ENCODE data around the gene MMAB.

MMAB gene

GRCh38 chr12:109545826-109546225 lies 27.5 kb downstream of the MMAB start:
- H3K27me3 ChIP-seq (ENCODE audit: insufficient read depth, insufficient read length): no peaks in the 10 kb centered on the region
- H3K4me1 ChIP-seq (ENCODE audit: insufficient read depth, insufficient read length): peaks cover 7% of the 10 kb centered on the region
- no peaks in the 10 kb centered on the region for H3K36me3 ChIP-seq (ENCODE audit: insufficient read depth, insufficient read length, low read length)
- no peak overlapping the region for H3K9ac ChIP-seq (ENCODE audit: insufficient read length, low read depth)
- H3K4me3 ChIP-seq (ENCODE audit: insufficient read length, low read depth): no peak overlapping the region
- H3K9me3 ChIP-seq (ENCODE audit: insufficient read depth, low read length): no peaks in the 10 kb centered on the region
- no peak for DNase-seq (ENCODE audit: low read depth, low spot score)
- no peak for TF ChIP-seq SUZ12 (IDR thresholded peaks at IDR 0.05; ENCODE audit: extremely low read depth, insufficient read depth, insufficient read length)
- no peak for TF ChIP-seq ZNF274 (IDR thresholded peaks at IDR 0.05; ENCODE audit: low read depth, low read length)
- TF ChIP-seq YY1 (IDR thresholded peaks at IDR 0.05; ENCODE audit: insufficient read depth, insufficient read length): no peak

GRCh38 chr12:109544955-109545531 lies 28.3 kb downstream of the MMAB start:
- H3K27me3 ChIP-seq (ENCODE audit: insufficient read depth, insufficient read length): no peaks in the 10 kb centered on the region
- peaks cover under 1% of the 10 kb centered on the region for H3K36me3 ChIP-seq (ENCODE audit: insufficient read depth, insufficient read length, low read length)
- H3K4me1 ChIP-seq (ENCODE audit: insufficient read depth, insufficient read length): peaks cover 7% of the 10 kb centered on the region
- no peak overlapping the region for H3K4me3 ChIP-seq (ENCODE audit: insufficient read length, low read depth)
- H3K9me3 ChIP-seq (ENCODE audit: insufficient read depth, low read length): no peaks in the 10 kb centered on the region
- H3K9ac ChIP-seq (ENCODE audit: insufficient read length, low read depth): no peak overlapping the region
- TF ChIP-seq YY1 (IDR thresholded peaks at IDR 0.05; ENCODE audit: insufficient read depth, insufficient read length): no peak
- no peak for TF ChIP-seq ZNF274 (IDR thresholded peaks at IDR 0.05; ENCODE audit: low read depth, low read length)
- TF ChIP-seq SUZ12 (IDR thresholded peaks at IDR 0.05; ENCODE audit: extremely low read depth, insufficient read depth, insufficient read length): no peak
- DNase-seq (ENCODE audit: low read depth, low spot score): no peak

- H3K9ac ChIP-seq (ENCODE audit: insufficient read length, low read depth): no peak overlapping the region
- peaks cover 4% of the 10 kb centered on the region for H3K36me3 ChIP-seq (ENCODE audit: insufficient read depth, insufficient read length, low read length)
- peaks cover 7% of the 10 kb centered on the region for H3K4me1 ChIP-seq (ENCODE audit: insufficient read depth, insufficient read length)
- H3K27me3 ChIP-seq (ENCODE audit: insufficient read depth, insufficient read length): no peaks in the 10 kb centered on the region
- no peak overlapping the region for H3K4me3 ChIP-seq (ENCODE audit: insufficient read length, low read depth)
- DNase-seq (ENCODE audit: low read depth, low spot score): no peak
- TF ChIP-seq YY1 (IDR thresholded peaks at IDR 0.05; ENCODE audit: insufficient read depth, insufficient read length): no peak
- TF ChIP-seq SUZ12 (IDR thresholded peaks at IDR 0.05; ENCODE audit: extremely low read depth, insufficient read depth, insufficient read length): no peak
- no peak for TF ChIP-seq ZNF274 (IDR thresholded peaks at IDR 0.05; ENCODE audit: low read depth, low read length)
- H3K9me3 ChIP-seq (ENCODE audit: insufficient read depth, low read length): no peaks in the 10 kb centered on the region
Observed at GRCh38 chr12:109542876-109543275, 30.4 kb downstream of the MMAB start.

GRCh38 chr12:109542014-109542413 lies 31.3 kb downstream of the MMAB start:
- Histone ChIP-seq H3K27me3 (ENCODE audit: insufficient read depth, insufficient read length) (no peaks in the 10 kb centered on the region), H3K9ac (ENCODE audit: insufficient read length, low read depth) (no peak overlapping the region), H3K9me3 (ENCODE audit: insufficient read depth, low read length) (no peaks in the 10 kb centered on the region), H3K4me3 (ENCODE audit: insufficient read length, low read depth) (no peak overlapping the region), H3K36me3 (ENCODE audit: insufficient read depth, insufficient read length, low read length) (peaks cover 8% of the 10 kb centered on the region), H3K4me1 (ENCODE audit: insufficient read depth, insufficient read length) (peaks cover 7% of the 10 kb centered on the region)
- no peak for TF ChIP-seq ZNF274 (IDR thresholded peaks at IDR 0.05; ENCODE audit: low read depth, low read length)
- TF ChIP-seq SUZ12 (IDR thresholded peaks at IDR 0.05; ENCODE audit: extremely low read depth, insufficient read depth, insufficient read length): no peak
- DNase-seq (ENCODE audit: low read depth, low spot score): no peak

- TF ChIP-seq YY1 (IDR thresholded peaks at IDR 0.05; ENCODE audit: insufficient read depth, insufficient read length): no peak
- TF ChIP-seq ZNF274 (IDR thresholded peaks at IDR 0.05; ENCODE audit: low read depth, low read length): no peak
- no peak for TF ChIP-seq SUZ12 (IDR thresholded peaks at IDR 0.05; ENCODE audit: extremely low read depth, insufficient read depth, insufficient read length)
- Histone ChIP-seq H3K27me3 (ENCODE audit: insufficient read depth, insufficient read length) (no peaks in the 10 kb centered on the region), H3K4me3 (ENCODE audit: insufficient read length, low read depth) (no peak overlapping the region), H3K9ac (ENCODE audit: insufficient read length, low read depth) (no peak overlapping the region), H3K36me3 (ENCODE audit: insufficient read depth, insufficient read length, low read length) (peaks cover 13% of the 10 kb centered on the region), H3K9me3 (ENCODE audit: insufficient read depth, low read length) (no peaks in the 10 kb centered on the region), H3K4me1 (ENCODE audit: insufficient read depth, insufficient read length) (peaks cover 7% of the 10 kb centered on the region)
- DNase-seq (ENCODE audit: low read depth, low spot score): no peak
Observed at GRCh38 chr12:109541413-109541726, 31.9 kb downstream of the MMAB start.

- no peak overlapping the region for H3K9ac ChIP-seq (ENCODE audit: insufficient read length, low read depth)
- TF ChIP-seq ZNF274 (IDR thresholded peaks at IDR 0.05; ENCODE audit: low read depth, low read length) (no peak), YY1 (IDR thresholded peaks at IDR 0.05; ENCODE audit: insufficient read depth, insufficient read length) (no peak), SUZ12 (IDR thresholded peaks at IDR 0.05; ENCODE audit: extremely low read depth, insufficient read depth, insufficient read length) (no peak)
- no peak overlapping the region for H3K4me3 ChIP-seq (ENCODE audit: insufficient read length, low read depth)
- H3K36me3 ChIP-seq (ENCODE audit: insufficient read depth, insufficient read length, low read length): peaks cover 19% of the 10 kb centered on the region
- no peaks in the 10 kb centered on the region for H3K27me3 ChIP-seq (ENCODE audit: insufficient read depth, insufficient read length)
- no peaks in the 10 kb centered on the region for H3K9me3 ChIP-seq (ENCODE audit: insufficient read depth, low read length)
- DNase-seq (ENCODE audit: low read depth, low spot score): no peak
- peaks cover 7% of the 10 kb centered on the region for H3K4me1 ChIP-seq (ENCODE audit: insufficient read depth, insufficient read length)
Observed at GRCh38 chr12:109540526-109541412, 32.5 kb downstream of the MMAB start.

DNA sequence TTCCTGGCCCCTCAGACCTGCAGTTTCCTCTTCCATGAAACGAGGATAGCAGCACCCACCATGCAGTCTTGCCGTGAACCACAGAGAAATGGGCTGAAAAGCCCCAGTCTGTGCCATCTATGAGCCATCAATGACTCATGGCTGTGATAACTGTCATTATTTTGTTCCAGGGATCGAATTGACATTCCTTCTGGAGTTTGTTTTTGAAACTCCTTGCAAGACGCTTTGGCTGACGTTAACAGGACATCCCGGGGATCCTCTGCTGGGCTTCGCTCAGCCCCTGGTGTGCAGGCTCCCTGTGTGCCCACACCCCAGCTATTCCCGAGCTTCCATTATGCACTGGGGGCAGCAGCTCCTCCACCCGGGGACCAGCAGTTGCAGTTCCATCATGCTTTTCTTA lies 33.8 kb downstream of the MMAB start:
- no peak overlapping the region for H3K4me3 ChIP-seq (ENCODE audit: insufficient read length, low read depth)
- no peaks in the 10 kb centered on the region for H3K4me1 ChIP-seq (ENCODE audit: insufficient read depth, insufficient read length)
- no peak for TF ChIP-seq ZNF274 (IDR thresholded peaks at IDR 0.05; ENCODE audit: low read depth, low read length)
- no peak for TF ChIP-seq SUZ12 (IDR thresholded peaks at IDR 0.05; ENCODE audit: extremely low read depth, insufficient read depth, insufficient read length)
- TF ChIP-seq YY1 (IDR thresholded peaks at IDR 0.05; ENCODE audit: insufficient read depth, insufficient read length): no peak
- peaks cover 32% of the 10 kb centered on the region for H3K36me3 ChIP-seq (ENCODE audit: insufficient read depth, insufficient read length, low read length)
- no peak for DNase-seq (ENCODE audit: low read depth, low spot score)
- no peaks in the 10 kb centered on the region for H3K27me3 ChIP-seq (ENCODE audit: insufficient read depth, insufficient read length)
- H3K9ac ChIP-seq (ENCODE audit: insufficient read length, low read depth): no peak overlapping the region
- H3K9me3 ChIP-seq (ENCODE audit: insufficient read depth, low read length): no peaks in the 10 kb centered on the region
